ENCODE data around the gene ARHGAP15. TPM values are rescaled to one million over a fixed set of nuclear protein-coding genes. Genes with fewer than 3 reads are reported as not detected.

ARHGAP15 gene
- total RNA-seq, 3 donors from 2014 or later: 5.3 to 8.2 (median 5.8) TPM

- intact Hi-C loops (cut with DNase I, micrococcal nuclease): loop anchor here in 1 of 2 donors (10.0 kb wide), 1 partner anchor 90 kb away; no protein-coding TSS in a partner anchor
- Histone ChIP-seq H3K4me3 (no peak overlapping the region), H3K9me3 (no peaks in the 10 kb centered on the region), H3K4me1 (ENCODE audit: low read depth) (no peaks in the 10 kb centered on the region), H3K36me3 (ENCODE audit: low read depth) (no peaks in the 10 kb centered on the region)
- no peak for ATAC-seq
- DNase-seq: no peak
- no peak for TF ChIP-seq CTCF (IDR thresholded peaks at IDR 0.05)
These were observed 305.9 kb downstream of the ARHGAP15 start for GRCh38 chr2:143435131-143435530.

DNA sequence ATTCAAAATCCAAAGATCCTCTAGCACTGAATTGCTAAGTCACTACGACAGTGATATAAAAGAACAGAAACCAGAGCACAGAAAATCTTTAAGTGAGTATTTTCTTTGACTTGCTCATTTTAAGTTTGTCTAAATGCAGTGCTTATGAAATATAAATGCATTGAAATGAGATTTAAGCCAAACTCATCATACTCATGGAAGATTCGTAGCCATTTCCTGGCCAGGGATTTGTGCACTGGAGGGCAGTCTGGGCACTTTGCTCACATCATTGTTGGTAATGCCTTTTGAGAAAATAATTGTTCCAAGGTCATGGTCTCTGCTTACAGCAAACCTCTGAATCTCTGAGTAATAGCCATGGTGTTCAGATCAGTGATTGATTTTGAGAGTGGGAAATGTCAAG is 307.7 kb downstream of the ARHGAP15 start:
- ATAC-seq (no peak), DNase-seq (no peak)
- H3K4me3 ChIP-seq: no peak overlapping the region
- H3K4me1 ChIP-seq (ENCODE audit: low read depth): no peaks in the 10 kb centered on the region
- TF ChIP-seq CTCF (IDR thresholded peaks at IDR 0.05): no peak
- intact Hi-C loops (cut with DNase I, micrococcal nuclease): loop anchor here in 1 of 2 donors (10.0 kb wide), 1 partner anchor 88 kb away; no protein-coding TSS in a partner anchor
- no peaks in the 10 kb centered on the region for H3K9me3 ChIP-seq
- no peaks in the 10 kb centered on the region for H3K36me3 ChIP-seq (ENCODE audit: low read depth)

DNA sequence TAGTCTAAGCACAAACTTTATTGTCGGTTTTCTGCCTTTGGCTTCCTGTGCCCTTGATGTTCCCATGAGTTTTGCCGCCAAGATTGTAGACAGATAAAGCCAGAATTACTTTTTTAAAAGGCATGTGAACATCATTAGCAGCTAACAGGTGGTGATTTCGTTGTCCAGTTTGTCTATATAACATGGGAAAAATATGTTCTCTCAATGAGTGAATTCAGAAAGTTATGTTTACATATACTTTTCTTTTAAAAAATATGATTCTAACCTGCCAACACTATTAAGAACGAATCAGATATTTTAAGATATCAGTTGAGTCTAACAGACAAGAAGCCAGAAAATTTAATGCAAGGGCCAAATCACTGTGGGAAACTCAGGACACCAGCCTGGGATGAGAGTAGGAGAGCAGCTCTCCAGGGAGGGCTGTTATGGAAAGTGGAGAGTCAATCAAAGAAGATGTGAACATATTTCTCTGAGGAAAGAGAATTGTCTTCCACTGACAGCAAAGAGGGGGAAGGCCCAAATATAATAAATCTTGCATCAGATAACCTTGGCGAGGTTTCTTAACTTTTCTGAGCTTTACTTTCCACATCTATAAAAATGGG is 311.3 kb downstream of the ARHGAP15 start:
- Histone ChIP-seq H3K9me3 (no peaks in the 10 kb centered on the region), H3K4me1 (ENCODE audit: low read depth) (no peaks in the 10 kb centered on the region), H3K4me3 (no peak overlapping the region), H3K36me3 (ENCODE audit: low read depth) (no peaks in the 10 kb centered on the region)
- intact Hi-C loops (cut with DNase I, micrococcal nuclease): no loop called here
- no peak for TF ChIP-seq CTCF (IDR thresholded peaks at IDR 0.05)
- DNase-seq (no peak), ATAC-seq (no peak)

- ATAC-seq (no peak), DNase-seq (no peak)
- H3K9me3 ChIP-seq: no peaks in the 10 kb centered on the region
- H3K4me3 ChIP-seq: no peak overlapping the region
- TF ChIP-seq CTCF (IDR thresholded peaks at IDR 0.05): no peak
- intact Hi-C loops (cut with DNase I, micrococcal nuclease): no loop called here
- no peaks in the 10 kb centered on the region for H3K36me3 ChIP-seq (ENCODE audit: low read depth)
- no peaks in the 10 kb centered on the region for H3K4me1 ChIP-seq (ENCODE audit: low read depth)
These were observed 313.0 kb downstream of the ARHGAP15 start for GRCh38 chr2:143442193-143442592.

DNA sequence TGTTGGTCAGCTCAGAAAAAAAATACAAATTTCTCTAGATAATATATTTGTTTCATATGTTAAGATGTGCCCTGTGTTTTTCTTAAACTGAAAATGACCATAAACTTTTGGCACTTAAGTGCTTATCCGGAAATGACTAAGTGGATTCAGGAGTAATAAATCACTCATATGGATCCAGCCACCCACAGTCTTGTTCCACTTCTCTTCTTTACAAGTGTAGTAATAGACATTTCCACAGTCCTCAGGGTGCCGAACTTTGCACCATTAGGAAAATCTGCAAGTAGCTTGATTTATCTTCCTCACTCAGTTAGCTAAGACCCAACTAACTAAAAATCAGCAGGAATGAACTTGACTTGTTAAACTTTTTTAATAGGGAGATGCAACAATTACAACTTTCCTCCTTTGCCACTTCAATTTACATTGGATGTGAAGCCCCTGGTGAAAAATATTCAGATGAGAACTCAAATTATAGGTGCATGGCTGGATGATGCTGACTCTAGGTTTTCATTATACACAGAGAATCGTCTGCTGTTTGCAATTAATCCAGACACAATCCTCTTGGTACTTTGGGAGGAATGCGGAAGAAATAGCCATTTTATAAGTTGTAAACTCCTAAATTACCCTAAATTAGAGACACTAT is 322.5 kb downstream of the ARHGAP15 start:
- intact Hi-C loops (cut with DNase I, micrococcal nuclease): no loop called here
- DNase-seq (no peak), ATAC-seq (no peak)
- H3K4me3 ChIP-seq: no peak overlapping the region
- H3K9me3 ChIP-seq: no peaks in the 10 kb centered on the region
- no peaks in the 10 kb centered on the region for H3K4me1 ChIP-seq (ENCODE audit: low read depth)
- no peak for TF ChIP-seq CTCF (IDR thresholded peaks at IDR 0.05)
- no peaks in the 10 kb centered on the region for H3K36me3 ChIP-seq (ENCODE audit: low read depth)
